GM12865 (cell line): ENCODE results near the gene SMCO1.
"Not testable (repeated sequence)": the region's sequence is repeated elsewhere in the genome, so short reads cannot be mapped to it uniquely, and the experiment has no call there.

ENCODE experiments used
- DNase-seq: peaks from one replicate; pipeline ENCODE4 v3.0.0; 2010; ENCODE audit warnings: low read depth
- H3K4me3 ChIP-seq: 2 replicates; pipeline ENCODE4 v1.5.1; 2011; ENCODE audit warnings: mild to moderate bottlenecking, low read depth, low read length, control low read depth
- TF ChIP-seq, protein P1 (sequence below): IDR thresholded peaks from 2 replicates; pipeline ENCODE4 v1.5.1; 2011; ENCODE audit warnings: low read length, control low read depth, low read depth, inconsistent platforms; ENCODE audit not compliant: insufficient read depth; ENCODE audit errors: missing control alignments

Gene SMCO1

DNA sequence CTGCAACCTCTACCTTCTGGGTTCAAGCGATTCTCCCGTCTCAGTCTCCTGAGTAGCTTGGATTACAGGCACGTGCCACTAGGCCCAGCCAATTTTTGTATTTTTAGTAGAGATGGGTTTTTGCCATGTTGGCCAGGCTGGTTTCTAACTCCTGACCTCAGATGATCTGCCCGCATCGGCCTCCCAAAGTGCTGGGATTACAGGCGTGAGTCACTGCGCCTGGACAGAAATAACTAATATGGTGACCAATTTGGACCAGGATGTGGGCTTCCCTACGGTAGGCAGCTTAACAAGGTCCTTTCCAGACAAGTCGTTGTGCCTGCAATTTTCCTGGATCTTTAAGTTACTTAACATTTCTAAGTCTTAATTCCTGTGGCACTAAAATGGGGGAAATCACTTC is 38.4 kb upstream of the SMCO1 start:
- TF ChIP-seq, protein P1, sequence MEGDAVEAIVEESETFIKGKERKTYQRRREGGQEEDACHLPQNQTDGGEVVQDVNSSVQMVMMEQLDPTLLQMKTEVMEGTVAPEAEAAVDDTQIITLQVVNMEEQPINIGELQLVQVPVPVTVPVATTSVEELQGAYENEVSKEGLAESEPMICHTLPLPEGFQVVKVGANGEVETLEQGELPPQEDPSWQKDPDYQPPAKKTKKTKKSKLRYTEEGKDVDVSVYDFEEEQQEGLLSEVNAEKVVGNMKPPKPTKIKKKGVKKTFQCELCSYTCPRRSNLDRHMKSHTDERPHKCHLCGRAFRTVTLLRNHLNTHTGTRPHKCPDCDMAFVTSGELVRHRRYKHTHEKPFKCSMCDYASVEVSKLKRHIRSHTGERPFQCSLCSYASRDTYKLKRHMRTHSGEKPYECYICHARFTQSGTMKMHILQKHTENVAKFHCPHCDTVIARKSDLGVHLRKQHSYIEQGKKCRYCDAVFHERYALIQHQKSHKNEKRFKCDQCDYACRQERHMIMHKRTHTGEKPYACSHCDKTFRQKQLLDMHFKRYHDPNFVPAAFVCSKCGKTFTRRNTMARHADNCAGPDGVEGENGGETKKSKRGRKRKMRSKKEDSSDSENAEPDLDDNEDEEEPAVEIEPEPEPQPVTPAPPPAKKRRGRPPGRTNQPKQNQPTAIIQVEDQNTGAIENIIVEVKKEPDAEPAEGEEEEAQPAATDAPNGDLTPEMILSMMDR = no peak
- no peak for DNase-seq
- H3K4me3 ChIP-seq = no peak overlapping the region

DNA sequence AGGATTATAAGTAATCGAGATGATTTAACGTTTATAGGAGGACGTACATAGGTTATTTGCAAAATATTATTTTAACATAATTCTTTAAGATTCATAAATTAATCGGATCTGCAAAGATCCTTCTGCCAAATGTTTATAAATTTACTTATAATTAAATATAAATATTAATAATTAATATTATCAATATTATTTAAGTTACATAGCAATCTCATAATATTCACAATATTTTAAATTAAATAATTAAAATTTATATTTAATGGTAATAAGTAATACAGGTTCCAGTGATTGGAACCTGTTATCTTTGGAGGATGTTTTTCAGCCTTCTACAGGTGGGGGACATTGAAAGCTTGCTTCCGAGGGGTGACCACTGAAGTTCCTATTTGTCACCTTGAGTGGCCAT is 37.1 kb upstream of the SMCO1 start:
- TF ChIP-seq, protein P1 = no peak
- no peak for DNase-seq
- no peak overlapping the region for H3K4me3 ChIP-seq

- DNase-seq, H3K4me3 ChIP-seq: not testable (repeated sequence)
These were observed 35.0 kb upstream of the SMCO1 start for GRCh38 chr3:196550172-196550571.

DNA sequence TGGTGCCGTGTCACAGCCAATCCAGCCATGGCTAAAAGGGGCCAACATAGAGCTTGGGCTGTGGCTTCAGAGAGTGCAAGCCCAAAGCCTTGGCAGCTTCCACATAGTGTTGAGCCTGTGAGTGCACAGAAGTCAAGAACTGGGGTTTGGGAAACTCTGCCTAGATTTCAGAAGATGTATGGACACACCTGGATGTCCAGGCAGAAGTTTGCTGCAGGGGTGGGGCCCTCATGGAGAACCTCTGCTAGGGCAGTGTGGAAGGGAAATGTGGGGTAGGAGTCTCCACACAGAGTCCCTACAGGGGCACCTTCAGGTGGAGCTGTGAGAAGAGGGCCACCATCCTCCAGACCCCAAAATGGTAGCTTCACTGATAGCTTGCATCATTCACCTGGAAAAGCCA is 34.2 kb upstream of the SMCO1 start:
- not testable (repeated sequence) for H3K4me3 ChIP-seq, DNase-seq

DNA sequence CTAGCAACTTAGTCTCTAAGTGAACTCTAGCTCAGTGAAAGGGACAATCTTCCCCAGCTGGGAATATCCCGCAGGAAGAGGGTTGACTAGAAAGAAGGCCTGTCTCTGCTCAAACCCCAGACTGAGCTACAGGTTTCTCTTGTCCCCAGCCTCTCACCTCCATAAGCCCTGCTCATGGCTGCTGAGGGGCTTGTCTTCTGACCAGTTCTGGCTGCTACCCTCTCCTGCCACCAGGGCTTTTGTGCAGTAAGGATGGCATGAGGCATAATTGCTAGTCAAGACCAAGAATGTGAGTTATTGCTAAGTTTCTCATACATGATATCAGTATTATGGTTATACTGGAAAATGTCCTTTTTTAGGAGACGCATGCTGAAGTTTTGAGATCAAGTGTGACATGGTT is 31.9 kb upstream of the SMCO1 start:
- H3K4me3 ChIP-seq = no peak overlapping the region
- TF ChIP-seq, protein P1 = no peak
- DNase-seq = no peak

DNA sequence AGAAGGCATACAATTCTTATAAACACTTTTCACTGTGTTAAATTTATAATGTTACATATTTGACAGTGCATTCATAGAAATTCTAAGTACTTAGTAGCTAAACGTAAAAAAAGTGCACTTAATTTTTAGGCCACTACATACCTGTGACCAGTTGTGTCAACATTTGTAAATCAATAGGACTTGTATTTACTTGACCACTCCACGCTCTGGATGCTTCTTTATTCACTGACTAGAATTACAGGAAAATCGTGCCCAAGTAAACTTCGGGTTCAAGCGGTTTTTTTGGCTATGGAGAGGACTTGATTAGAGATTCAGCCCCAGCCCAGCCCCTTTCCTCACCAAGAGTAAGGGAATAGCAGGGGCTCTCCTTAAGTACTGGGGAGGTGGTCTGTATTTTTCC is 31.4 kb upstream of the SMCO1 start:
- no peak overlapping the region for H3K4me3 ChIP-seq
- TF ChIP-seq, protein P1 = no peak
- DNase-seq = no peak

DNA sequence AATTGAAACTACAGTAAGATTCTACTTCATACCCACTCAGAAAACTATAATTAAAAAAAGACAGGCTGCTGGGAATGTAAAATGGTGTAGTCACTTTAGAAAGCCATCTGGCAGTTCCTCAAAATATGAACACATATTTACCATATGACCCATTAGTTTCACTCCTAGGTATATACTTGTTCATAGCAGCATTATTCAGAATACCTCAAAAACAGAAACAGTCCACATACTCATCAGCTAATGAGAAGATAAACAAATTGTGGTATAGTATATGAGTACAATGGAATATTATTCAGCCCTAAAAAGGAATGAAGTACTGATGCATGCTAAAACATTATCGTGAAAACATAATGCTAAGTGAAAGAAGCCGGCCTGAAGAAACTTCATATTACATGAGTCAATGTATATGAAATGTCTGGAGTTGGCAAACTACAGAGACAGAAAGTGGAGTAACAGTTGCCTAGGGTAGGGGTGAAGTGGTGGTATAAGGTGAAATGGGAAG is 29.4 kb upstream of the SMCO1 start:
- TF ChIP-seq, protein P1 = no peak
- no peak for DNase-seq

GRCh38 chr3:196541684-196542445 is 26.7 kb upstream of the SMCO1 start:
- TF ChIP-seq, protein P1 = no peak
- no peak for DNase-seq
- H3K4me3 ChIP-seq = no peak overlapping the region

More for the DNA sequence above, 29.4 kb upstream of the SMCO1 start:
- H3K4me3 ChIP-seq = no peak overlapping the region
